Vagina (tissue), 2 donors: Measurements from ENCODE around the gene AXIN1.

Experiments
- CTCF ChIP-seq, 3 experiments: fragments of 450-650 bp in 2 of 3; fragments of 200-600 bp in 1 of 3; sonication (generic) in 1 of 3; IDR thresholded peaks; one replicate each; pipeline ENCODE4 v1.5.1; 2017 to 2019; ENCODE audit warnings: antibody characterized with exemption in 3 of 3, mild to moderate bottlenecking in 2 of 3, moderate library complexity in 2 of 3
- POLR2A ChIP-seq, 2 donors: fragments of 450-650 bp; IDR thresholded peaks; one replicate each; pipeline ENCODE4 v1.6.1; 2017; ENCODE audit warnings: antibody characterized with exemption in 2 of 2, mild to moderate bottlenecking in 2 of 2, moderate library complexity in 2 of 2
- POLR2AphosphoS5 ChIP-seq, 2 donors: sonication (generic); formaldehyde crosslinking; IDR thresholded peaks; one replicate each; pipeline ENCODE4 v1.9.0; 2017; ENCODE audit warnings: antibody characterized with exemption in 2 of 2, mild to moderate bottlenecking in 2 of 2, low read depth in 1 of 2; ENCODE audit not compliant: insufficient read depth in 1 of 2

- TF ChIP-seq CTCF (IDR thresholded peaks at IDR 0.05) (no peak), POLR2AphosphoS5 (IDR thresholded peaks at IDR 0.05; ENCODE audit: insufficient read depth in 1 of 2, low read depth in 1 of 2) (no peak), POLR2A (IDR thresholded peaks at IDR 0.05) (no peak)
Observed at GRCh38 chr16:278863-279366, 73.6 kb downstream of the AXIN1 start.
